H1 (cell line): ENCODE results near the gene PDXP. TPM values are rescaled to one million over a fixed set of nuclear protein-coding genes. Genes with fewer than 3 reads are reported as not detected.

Experiments
- CTCF ChIA-PET: fragments of 300-600 bp; sonication (Branson Sonifier 250); formaldehyde crosslinking; loops from one replicate; lab custom pipeline; 2021; ENCODE audit not compliant: partially characterized antibody; lab: Charles Lee
- POLR2A ChIA-PET: fragments of 300-600 bp; sonication (Branson Sonifier 250); formaldehyde crosslinking; loops from one replicate; lab custom pipeline; 2021; ENCODE audit warnings: inconsistent platforms; ENCODE audit not compliant: partially characterized antibody; lab: Charles Lee
- DNase-seq, 2 experiments: peaks; one replicate each; pipeline versions ENCODE4 v3.0.0 to v3.0.0-alpha.2; 2010 to 2022; ENCODE audit warnings: low spot score in 2 of 2, low read depth in 1 of 2, mixed read lengths in 1 of 2
- FAIRE-seq: peaks from 2 replicates; lab custom pipeline; 2011; peaks lifted over from hg19 to GRCh38; lab: Jason Lieb, UNC
- H2AFZ ChIP-seq: 2 replicates; pipeline ENCODE4 v1.8.1; 2012; ENCODE audit warnings: low read length, inconsistent platforms
- H2AK5ac ChIP-seq: 2 replicates; pipeline ENCODE4 v1.6.1; 2013; ENCODE audit warnings: low read depth, low read length
- H2BK120ac ChIP-seq: replicated peaks from 2 replicates; pipeline ENCODE3; 2013; ENCODE audit warnings: low read depth, low read length, inconsistent platforms
- H2BK12ac ChIP-seq: 2 replicates; pipeline ENCODE4 v1.6.1; 2013; ENCODE audit warnings: low read depth, low read length
- H2BK15ac ChIP-seq: 2 replicates; pipeline ENCODE4 v1.6.1; 2013; ENCODE audit warnings: low read length
- H2BK20ac ChIP-seq: 2 replicates; pipeline ENCODE4 v1.6.1; 2013; ENCODE audit warnings: low read length
- H2BK5ac ChIP-seq: 2 replicates; pipeline ENCODE4 v1.6.1; 2013; ENCODE audit warnings: low read depth, low read length
- H3K14ac ChIP-seq: 2 replicates; pipeline ENCODE4 v1.6.1; 2013; ENCODE audit warnings: inconsistent platforms; ENCODE audit not compliant: insufficient read length
- H3K18ac ChIP-seq: 2 replicates; pipeline ENCODE4 v1.6.1; 2013; ENCODE audit warnings: low read length; ENCODE audit errors: extremely low read depth
- H3K23ac ChIP-seq: 2 replicates; pipeline ENCODE4 v1.6.1; 2013; ENCODE audit warnings: inconsistent platforms; ENCODE audit not compliant: insufficient read length
- H3K23me2 ChIP-seq: 2 replicates; pipeline ENCODE4 v1.6.1; 2013; ENCODE audit warnings: low read depth, low read length
- H3K27ac ChIP-seq: 2 replicates; pipeline ENCODE4 v1.6.1; 2011; ENCODE audit warnings: low read depth, low read length, inconsistent platforms
- H3K27me3 ChIP-seq, 4 experiments: replicated peaks in 1 of 4; 1 replicate in 1 of 4; 2 replicates in 3 of 4; pipeline versions ENCODE4 v1.6.1 to v1.8.1; 2011 to 2013; ENCODE audit warnings: low read length in 3 of 4, mild to moderate bottlenecking in 3 of 4, inconsistent platforms in 2 of 4, mixed read lengths in 2 of 4, moderate library complexity in 1 of 4; ENCODE audit not compliant: control insufficient read depth in 3 of 4, insufficient read depth in 3 of 4; ENCODE audit errors: extremely low read depth in 1 of 4
- H3K36me3 ChIP-seq, 4 experiments: 2 replicates each; pipeline versions ENCODE4 v1.6.1 to v1.8.1; 2011 to 2013; ENCODE audit warnings: mild to moderate bottlenecking in 4 of 4, low read length in 3 of 4, moderate library complexity in 2 of 4, control low read depth in 1 of 4, inconsistent platforms in 1 of 4; ENCODE audit not compliant: insufficient read depth in 4 of 4, control insufficient read depth in 2 of 4
- H3K4ac ChIP-seq: replicated peaks from 2 replicates; pipeline ENCODE3; 2013; ENCODE audit warnings: low read length, low read depth, mixed read lengths, inconsistent platforms; ENCODE audit not compliant: insufficient read length
- H3K4me1 ChIP-seq, 4 experiments: replicated peaks in 1 of 4; 1 replicate in 1 of 4; 2 replicates in 3 of 4; pipeline versions ENCODE4 v1.6.1 to v1.8.1; 2011 to 2013; ENCODE audit warnings: low read length in 3 of 4, inconsistent platforms in 2 of 4, mixed read lengths in 1 of 4; ENCODE audit not compliant: insufficient read depth in 4 of 4, control insufficient read depth in 3 of 4
- H3K4me2 ChIP-seq, 2 experiments: 2 replicates each; pipeline versions ENCODE4 v1.6.1 to v1.8.1; 2011 to 2013; ENCODE audit warnings: low read depth in 2 of 2, low read length in 2 of 2, control low read depth in 1 of 2, inconsistent platforms in 1 of 2, mild to moderate bottlenecking in 1 of 2; ENCODE audit not compliant: insufficient read depth in 1 of 2
- H3K4me3 ChIP-seq, 4 experiments: fragments of 200-600, 300-600 bp in 1 of 4; sonication (generic), shearing (Covaris generic), sonication (Bioruptor Twin) in 1 of 4; 2 replicates each; pipeline versions ENCODE4 v1.5.1 to v1.8.1; 2011 to 2016; ENCODE audit warnings: low read length in 4 of 4, low read depth in 3 of 4, control low read depth in 2 of 4, inconsistent platforms in 2 of 4, mild to moderate bottlenecking in 2 of 4, mixed read lengths in 1 of 4, moderate library complexity in 1 of 4; ENCODE audit not compliant: insufficient read depth in 2 of 4; ENCODE audit errors: extremely low read depth in 1 of 4
- H3K56ac ChIP-seq: replicated peaks from 2 replicates; pipeline ENCODE3; 2013; ENCODE audit warnings: low read depth, mild to moderate bottlenecking, mixed read lengths, low read length, inconsistent platforms; ENCODE audit not compliant: insufficient read length
- H3K79me1 ChIP-seq: 2 replicates; pipeline ENCODE4 v1.6.1; 2013; ENCODE audit warnings: low read depth, low read length, control low read depth
- H3K79me2 ChIP-seq, 2 experiments: 2 replicates each; pipeline versions ENCODE4 v1.6.1 to v1.8.1; 2012 to 2013; ENCODE audit warnings: low read length in 2 of 2, mild to moderate bottlenecking in 2 of 2, inconsistent platforms in 1 of 2; ENCODE audit not compliant: insufficient read depth in 2 of 2, control insufficient read depth in 1 of 2
- H3K9ac ChIP-seq, 4 experiments: replicated peaks in 1 of 4; 1 replicate in 1 of 4; 2 replicates in 3 of 4; pipeline versions ENCODE4 v1.6.1 to v1.8.1; 2011 to 2013; ENCODE audit warnings: low read depth in 3 of 4, low read length in 3 of 4, control low read depth in 2 of 4, mild to moderate bottlenecking in 2 of 4, moderate library complexity in 2 of 4, inconsistent platforms in 1 of 4; ENCODE audit errors: extremely low read depth in 1 of 4
- H3K9me3 ChIP-seq, 2 experiments: 2 replicates each; pipeline versions ENCODE4 v1.6.1 to v1.8.1; 2012 to 2013; ENCODE audit warnings: mild to moderate bottlenecking in 2 of 2, moderate library complexity in 2 of 2, control low read depth in 1 of 2, inconsistent platforms in 1 of 2, low read depth in 1 of 2, low read length in 1 of 2, mixed read lengths in 1 of 2; ENCODE audit not compliant: insufficient read depth in 2 of 2
- H4K20me1 ChIP-seq, 2 experiments: replicated peaks in 1 of 2; 2 replicates each; pipeline versions ENCODE3 to v1.8.1; 2011 to 2013; ENCODE audit warnings: inconsistent platforms in 2 of 2, low read length in 2 of 2, mild to moderate bottlenecking in 1 of 2; ENCODE audit not compliant: insufficient read depth in 2 of 2, control insufficient read depth in 1 of 2
- H4K5ac ChIP-seq: 2 replicates; pipeline ENCODE4 v1.6.1; 2013; ENCODE audit warnings: low read length, low read depth, mixed read lengths, inconsistent platforms; ENCODE audit not compliant: insufficient read length
- H4K8ac ChIP-seq: 2 replicates; pipeline ENCODE4 v1.8.0; 2013; ENCODE audit warnings: mild to moderate bottlenecking, moderate library complexity, low read length, inconsistent platforms; ENCODE audit not compliant: insufficient read depth; ENCODE audit errors: extremely low read depth
- H4K91ac ChIP-seq: replicated peaks from 2 replicates; pipeline ENCODE3; 2013; ENCODE audit warnings: low read length, mixed read lengths, inconsistent platforms; ENCODE audit not compliant: insufficient read length
- ASH2L ChIP-seq: fragments of 200-600, 300-600 bp; sonication (generic); IDR thresholded peaks from one replicate; pipeline ENCODE4 v1.7.1; 2017; ENCODE audit warnings: low read length
- CBX5 ChIP-seq: fragments of 300-800, 300-1000 bp; sonication (generic); IDR thresholded peaks from 2 replicates; pipeline ENCODE4 v1.7.1; 2016; ENCODE audit warnings: antibody characterized with exemption, low read length, low read depth
- GABPA ChIP-seq: IDR thresholded peaks from 2 replicates; pipeline ENCODE4 v1.6.1; 2011; ENCODE audit warnings: mild to moderate bottlenecking, low read length, moderate library complexity, borderline replicate concordance; ENCODE audit not compliant: insufficient read depth
- HDAC2 ChIP-seq, 2 experiments: fragments of 300-600 bp in 1 of 2; sonication (generic) in 1 of 2; IDR thresholded peaks; 2 replicates each; pipeline ENCODE4 v1.6.1; 2011 to 2012; ENCODE audit warnings: low read depth in 2 of 2, low read length in 2 of 2, mild to moderate bottlenecking in 2 of 2, moderate library complexity in 2 of 2, borderline replicate concordance in 1 of 2, inconsistent platforms in 1 of 2
- JUND ChIP-seq: IDR thresholded peaks from 2 replicates; pipeline ENCODE4 v1.6.1; 2011; ENCODE audit warnings: mild to moderate bottlenecking, improper control_type of control experiment, low read length
- KDM1A ChIP-seq: fragments of 200-600, 300-600 bp; sonication (generic); IDR thresholded peaks from 2 replicates; pipeline ENCODE4 v1.7.1; 2016; ENCODE audit warnings: mild to moderate bottlenecking, low read length, borderline replicate concordance
- KDM4A ChIP-seq: IDR thresholded peaks from one replicate; pipeline ENCODE4 v1.7.1; 2012; ENCODE audit warnings: low read depth, mild to moderate bottlenecking, moderate library complexity, low read length, inconsistent platforms; ENCODE audit not compliant: severe bottlenecking
- NANOG ChIP-seq: IDR thresholded peaks from 2 replicates; pipeline ENCODE4 v1.6.1; 2011; ENCODE audit warnings: low read length, low read depth, mild to moderate bottlenecking, inconsistent platforms; ENCODE audit not compliant: insufficient read depth, poor library complexity, severe bottlenecking
- POLR2A ChIP-seq, 2 experiments: IDR thresholded peaks; 1 replicate in 1 of 2; 2 replicates in 1 of 2; pipeline ENCODE4 v1.6.1; 2011; ENCODE audit warnings: low read depth in 2 of 2, low read length in 2 of 2, mild to moderate bottlenecking in 2 of 2; ENCODE audit errors: control extremely low read depth in 1 of 2
- TBP ChIP-seq: IDR thresholded peaks from 2 replicates; pipeline ENCODE4 v1.6.1; 2011; ENCODE audit warnings: low read depth, low read length, improper control_type of control experiment
- WGBS, 2 experiments: shearing (Covaris generic) in 1 of 2; methylation state at CpG; one replicate each; pipeline versions ENCODE4 v1.1.6 to v1.1.7; 2013 to 2015; ENCODE audit warnings: low lambda C conversion rate in 2 of 2, mixed read lengths in 2 of 2, inconsistent platforms in 1 of 2, low coverage in 1 of 2, missing lambda C conversion rate in 1 of 2; ENCODE audit not compliant: insufficient replicate concordance in 2 of 2, insufficient coverage in 1 of 2, insufficient read length in 1 of 2; ENCODE audit errors: extremely low coverage in 1 of 2, missing lambda C conversion rate in 1 of 2; 5-methylcytosine and 5-hydroxymethylcytosine counted together
- polyA plus RNA-seq, 7 experiments: library from polyadenylated mRNA; depleted of rRNA in 3 of 7; stranded (reverse) in 5 of 7; unstranded in 2 of 7; fragments of >200 nt in 5 of 7; fragments of 200-250 nt in 2 of 7; gene quantifications; 1 replicate in 5 of 7; 2 replicates in 1 of 7; 4 replicates in 1 of 7; pipeline versions ENCODE4 v1.2.1 to v1.2.3, GENCODE V29; 2011 to 2013; ENCODE audit warnings: missing spikeins in 2 of 7, mixed read lengths in 2 of 7
- total RNA-seq: library from RNA; stranded (reverse); fragmentation: NEBNext Ultra II Directional; extraction: Animal tissue kit (Norgen Biotek cat#: 25700); gene quantifications from 2 replicates; pipeline ENCODE4 v1.2.1, GENCODE V29; 2021

The PDXP gene
- total and polyA plus RNA-seq, 2 of the 8 experiments (the other 6 are each of a cell fraction or from before 2014, with no cell fraction given), result 36.6 to 67.7 TPM

DNA sequence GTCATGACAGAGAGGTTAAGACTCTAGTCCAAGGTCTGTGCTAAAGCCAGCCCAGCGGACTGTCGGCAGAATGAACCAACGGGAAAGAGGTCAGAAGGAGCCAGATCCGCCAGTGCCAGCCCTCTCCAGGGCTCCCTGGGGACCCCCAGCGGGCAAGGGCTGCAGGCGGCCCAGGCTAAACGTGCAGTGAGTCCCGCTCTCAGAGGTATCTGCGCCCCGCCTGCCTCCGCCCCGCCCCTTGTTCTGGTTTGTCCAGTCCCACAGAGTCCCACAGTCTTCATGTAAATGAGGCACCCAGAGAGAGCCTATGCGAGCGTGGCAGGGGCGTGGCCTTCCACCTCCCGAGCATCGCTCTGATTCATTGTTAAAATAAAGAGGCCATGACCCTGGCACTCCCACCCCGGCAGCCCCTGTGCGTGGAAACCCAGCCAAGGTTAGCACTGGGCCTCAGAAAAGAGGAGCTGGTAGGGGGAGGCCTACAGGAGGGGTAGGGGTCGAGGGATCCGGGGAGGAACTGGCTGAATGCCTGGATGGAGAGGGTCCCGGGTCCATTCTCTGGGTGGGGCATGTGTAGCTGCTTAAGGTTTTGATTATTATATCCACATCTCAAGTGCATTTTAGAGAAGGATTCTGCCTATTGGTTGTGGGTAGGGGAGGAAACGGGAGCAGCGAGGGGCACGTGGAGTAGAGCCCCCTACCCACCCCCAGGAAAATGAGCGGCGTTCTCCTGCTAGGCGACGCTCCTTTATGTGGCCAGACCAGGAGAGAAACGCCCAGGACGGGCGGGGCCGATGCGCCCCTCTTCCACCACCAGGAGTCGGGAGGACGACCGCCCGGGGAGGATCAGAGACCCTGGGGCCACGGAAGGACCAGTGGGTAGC is 38.4 kb downstream of the PDXP start, which contains the start of gene TRIOBP:
Gene TRIOBP, plus strand, starts transcription at position 392 of the 881 bp plus-strand sequence. CDS start 4,318 bp downstream, outside the sequence.
- Histone ChIP-seq H3K9ac (peak within 1 kb of the TSS in 3 of 4 experiments; percentile 58 to 66 (median 63); a peak in 6 of 7 replicates), H3K27me3 (no peaks in the 10 kb centered on the region), H3K27ac (peak within 1 kb of the TSS; percentile 31), H3K56ac (no peak within 1 kb of the TSS), H3K23ac (no peak within 1 kb of the TSS), H3K4ac (peak within 1 kb of the TSS; percentile 64), H4K20me1 (peaks cover 0 to 4% of the 10 kb centered on the region in 2 experiments), H3K4me2 (peak within 1 kb of the TSS; percentile 71 to 90), H3K23me2 (peaks cover 6% of the 10 kb centered on the region; the same call in 1 of the 2 replicates), H2BK120ac (no peak within 1 kb of the TSS), H3K4me1 (peaks cover 0 to 4% (median 0%) of the 10 kb centered on the region in 4 experiments; a peak in 2 of 7 replicates), H2AFZ (0 out of 2 replicates have a peak within 1 kb of the TSS, but pooled peaks have one; percentile 13), H2BK15ac (0 out of 2 replicates have a peak within 1 kb of the TSS, but pooled peaks have one; percentile 88), H2AK5ac (no peak within 1 kb of the TSS), H3K9me3 (no peaks in the 10 kb centered on the region), H2BK5ac (peak within 1 kb of the TSS; percentile 86; the same call in 1 of the 2 replicates), H3K14ac (no peak within 1 kb of the TSS), H3K36me3 (peaks cover 2 to 21% (median 10%) of the 10 kb centered on the region in 4 experiments; a peak in 6 of 8 replicates), H4K5ac (peak within 1 kb of the TSS; percentile 71), H3K4me3 (peak within 1 kb of the TSS; percentile 52 to 76 (median 72)), H3K18ac (peak within 1 kb of the TSS; percentile 90), H3K79me2 (no peaks in the 10 kb centered on the region), H3K79me1 (no peaks in the 10 kb centered on the region; the same call in none of the 2 replicates), H4K8ac (peak within 1 kb of the TSS; percentile 60), H2BK20ac (no peak within 1 kb of the TSS), H4K91ac (no peak within 1 kb of the TSS), H2BK12ac (peak within 1 kb of the TSS; percentile 68; the same call in 1 of the 2 replicates)
- ChIA-PET POLR2A (interaction anchor here (0.6 to 4.8 kb wide), 24 partner anchors 10 to 110 kb away, joined by 3 to 30 read pairs (median 4); partner anchors contain the start of genes GGA1, NOL12, PDXP and SH3BP1), CTCF (interaction anchor here (0.8 to 7.3 kb wide), 18 partner anchors 10 to 138 kb away, joined by 3 to 37 read pairs (median 5); partner anchors contain the start of genes LGALS1, NOL12 and PDXP)
- DNase-seq (peak; percentile 92 to 97), FAIRE-seq (peak; percentile 92)
- 2% methylated on average over 36 of the region's 39 CpGs; no CpG with 5 or more reads in 1 of the 2 experiments for WGBS, 2 experiments
- TF ChIP-seq KDM1A (0 out of 2 replicates have a peak, but pooled peaks have one; percentile 21), HDAC2 (IDR thresholded peaks at IDR 0.05; ENCODE audit: borderline replicate concordance in 1 of 2, low read depth in 2 of 2, low read length in 2 of 2) (peak; percentile 23 to 46; a peak in 1 of 4 replicates), CBX5 (no peak), POLR2A (IDR thresholded peaks at IDR 0.05; ENCODE audit: control extremely low read depth in 1 of 2, low read depth in 2 of 2, low read length in 2 of 2) (peak in 1 of 2 experiments; percentile 58; a peak in 1 of 3 replicates), GABPA (no peak), NANOG (no peak), ASH2L (no peak), KDM4A (peak; percentile 56), JUND (no peak), TBP (peak; percentile 62)
